ENCODE results near the gene AGPAT2.
"Not testable (repeated sequence)": the region's sequence is repeated elsewhere in the genome, so short reads cannot be mapped to it uniquely, and the experiment has no call there.

Gene AGPAT2

GRCh38 chr9:136720251-136720897 lies 33.1 kb upstream of the AGPAT2 start:
- no peak for DNase-seq (ENCODE audit: low read depth, low spot score)

GRCh38 chr9:136719195-136719880 lies 32.1 kb upstream of the AGPAT2 start:
- DNase-seq (ENCODE audit: low read depth, low spot score) = no peak

GRCh38 chr9:136718345-136719194 lies 31.3 kb upstream of the AGPAT2 start:
- no peak for DNase-seq (ENCODE audit: low read depth, low spot score)

- no peak for DNase-seq (ENCODE audit: low read depth, low spot score)
Measured at GRCh38 chr9:136717399-136717798, 30.1 kb upstream of the AGPAT2 start.

GRCh38 chr9:136714893-136715274 lies 27.6 kb upstream of the AGPAT2 start:
- no peak for DNase-seq (ENCODE audit: low read depth, low spot score)

GRCh38 chr9:136714096-136714892 lies 27.0 kb upstream of the AGPAT2 start:
- DNase-seq (ENCODE audit: low read depth, low spot score) = no peak

GRCh38 chr9:136713550-136713949 lies 26.3 kb upstream of the AGPAT2 start:
- DNase-seq (ENCODE audit: low read depth, low spot score) = no peak

GRCh38 chr9:136712690-136713544 lies 25.7 kb upstream of the AGPAT2 start:
- DNase-seq (ENCODE audit: low read depth, low spot score) = no peak

- no peak for DNase-seq (ENCODE audit: low read depth, low spot score)
Measured at GRCh38 chr9:136711751-136712689, 24.8 kb upstream of the AGPAT2 start, which contains the start of gene DIPK1B. TSS of gene DIPK1B (plus strand) at chr9:136712572. CDS start at chr9:136712666, 94 bp downstream.

- DNase-seq (ENCODE audit: low read depth, low spot score) = not testable (repeated sequence)
Measured at GRCh38 chr9:136711219-136711648, 24.0 kb upstream of the AGPAT2 start.

GRCh38 chr9:136710543-136710942 lies 23.3 kb upstream of the AGPAT2 start:
- no peak for DNase-seq (ENCODE audit: low read depth, low spot score)

GRCh38 chr9:136709454-136710109 lies 22.3 kb upstream of the AGPAT2 start:
- DNase-seq (ENCODE audit: low read depth, low spot score) = no peak

- no peak for DNase-seq (ENCODE audit: low read depth, low spot score)
Measured at GRCh38 chr9:136707849-136708517, 20.7 kb upstream of the AGPAT2 start.

- no peak for DNase-seq (ENCODE audit: low read depth, low spot score)
Measured at GRCh38 chr9:136707011-136707410, 19.8 kb upstream of the AGPAT2 start.

GRCh38 chr9:136705564-136705963 lies 18.3 kb upstream of the AGPAT2 start:
- no peak for DNase-seq (ENCODE audit: low read depth, low spot score)

GRCh38 chr9:136704741-136705140 lies 17.5 kb upstream of the AGPAT2 start:
- not testable (repeated sequence) for DNase-seq (ENCODE audit: low read depth, low spot score)

GRCh38 chr9:136703276-136703860 lies 16.1 kb upstream of the AGPAT2 start:
- DNase-seq (ENCODE audit: low read depth, low spot score) = no peak

- no peak for DNase-seq (ENCODE audit: low read depth, low spot score)
Measured at GRCh38 chr9:136701668-136702053, 14.4 kb upstream of the AGPAT2 start.
